ENCODE measurements around the gene OR2M3. TPM values are rescaled to one million over a fixed set of nuclear protein-coding genes. Genes with fewer than 3 reads are reported as not detected.

The OR2M3 gene
- total RNA-seq, 4 donors from 2014 or later, result not detected

DNA sequence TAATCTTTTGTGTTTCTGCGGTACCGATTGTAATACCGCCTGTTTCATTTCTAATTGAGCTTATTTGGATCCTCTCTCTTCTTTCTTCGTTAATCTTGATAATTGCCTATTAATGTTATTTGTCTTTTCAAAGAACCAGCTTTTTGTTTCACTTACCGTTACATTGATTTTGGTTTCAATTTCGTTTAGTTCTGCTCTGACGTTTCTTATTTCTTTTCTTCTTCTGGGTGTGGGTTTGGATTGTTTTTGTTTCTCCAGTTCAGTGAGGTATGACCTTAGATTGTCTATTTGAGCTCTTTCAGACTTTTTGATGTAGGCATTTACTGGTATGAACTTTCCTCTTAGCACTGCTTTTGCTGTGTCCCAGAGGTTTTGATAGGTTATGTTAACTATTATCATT, 13.1 kb upstream of the OR2M3 start:
- DNase-seq (ENCODE audit: low spot score), result no peak
- TF ChIP-seq, protein P1, sequence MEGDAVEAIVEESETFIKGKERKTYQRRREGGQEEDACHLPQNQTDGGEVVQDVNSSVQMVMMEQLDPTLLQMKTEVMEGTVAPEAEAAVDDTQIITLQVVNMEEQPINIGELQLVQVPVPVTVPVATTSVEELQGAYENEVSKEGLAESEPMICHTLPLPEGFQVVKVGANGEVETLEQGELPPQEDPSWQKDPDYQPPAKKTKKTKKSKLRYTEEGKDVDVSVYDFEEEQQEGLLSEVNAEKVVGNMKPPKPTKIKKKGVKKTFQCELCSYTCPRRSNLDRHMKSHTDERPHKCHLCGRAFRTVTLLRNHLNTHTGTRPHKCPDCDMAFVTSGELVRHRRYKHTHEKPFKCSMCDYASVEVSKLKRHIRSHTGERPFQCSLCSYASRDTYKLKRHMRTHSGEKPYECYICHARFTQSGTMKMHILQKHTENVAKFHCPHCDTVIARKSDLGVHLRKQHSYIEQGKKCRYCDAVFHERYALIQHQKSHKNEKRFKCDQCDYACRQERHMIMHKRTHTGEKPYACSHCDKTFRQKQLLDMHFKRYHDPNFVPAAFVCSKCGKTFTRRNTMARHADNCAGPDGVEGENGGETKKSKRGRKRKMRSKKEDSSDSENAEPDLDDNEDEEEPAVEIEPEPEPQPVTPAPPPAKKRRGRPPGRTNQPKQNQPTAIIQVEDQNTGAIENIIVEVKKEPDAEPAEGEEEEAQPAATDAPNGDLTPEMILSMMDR (IDR thresholded peaks at IDR 0.05), result no peak
- no peak for ATAC-seq (ENCODE audit: low FRiP score)

DNA sequence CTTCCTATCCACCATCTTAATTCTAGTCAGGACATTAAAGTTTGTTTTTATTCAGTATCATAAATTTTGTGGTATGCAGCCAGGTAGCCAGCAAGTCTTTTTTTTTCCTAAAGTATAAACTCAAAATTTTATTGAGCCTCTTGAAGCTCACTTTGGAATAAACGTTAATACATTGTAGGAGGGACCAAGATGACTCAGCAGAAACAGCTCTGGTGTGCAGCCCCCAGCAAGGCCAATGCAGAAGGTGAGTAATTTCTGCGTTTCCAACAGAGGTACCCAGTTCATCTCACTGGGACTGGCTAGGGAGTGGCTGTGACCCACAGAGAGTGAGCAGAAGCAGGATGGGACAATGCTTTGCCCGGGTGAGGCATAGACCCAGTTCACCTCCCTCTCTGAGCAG, 9.7 kb upstream of the OR2M3 start:
- ATAC-seq (ENCODE audit: low FRiP score) (no peak), DNase-seq (ENCODE audit: low spot score) (no peak)
- TF ChIP-seq, protein P1 (IDR thresholded peaks at IDR 0.05), result no peak

DNA sequence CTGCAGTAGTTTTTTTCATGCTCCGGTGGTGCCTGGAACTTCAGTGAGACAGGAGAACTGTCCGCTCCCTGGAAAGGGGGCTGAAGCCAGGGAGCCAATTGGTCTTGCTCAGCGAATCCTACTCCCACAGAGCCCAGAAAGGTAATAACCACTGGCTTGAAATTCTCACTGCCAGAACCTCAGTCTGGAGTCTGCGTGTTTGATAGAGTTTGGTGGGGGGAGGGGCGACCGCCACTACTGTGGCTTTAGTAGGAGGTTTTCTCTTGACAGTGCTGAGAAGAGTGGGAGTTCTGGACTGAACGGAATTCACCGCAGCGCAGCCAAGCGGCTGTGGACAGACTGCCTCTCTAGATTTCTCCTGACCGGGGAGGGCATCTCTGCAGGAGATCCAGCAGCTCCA, 8.0 kb upstream of the OR2M3 start:
- no peak for ATAC-seq (ENCODE audit: low FRiP score)
- DNase-seq (ENCODE audit: low spot score), result no peak

DNA sequence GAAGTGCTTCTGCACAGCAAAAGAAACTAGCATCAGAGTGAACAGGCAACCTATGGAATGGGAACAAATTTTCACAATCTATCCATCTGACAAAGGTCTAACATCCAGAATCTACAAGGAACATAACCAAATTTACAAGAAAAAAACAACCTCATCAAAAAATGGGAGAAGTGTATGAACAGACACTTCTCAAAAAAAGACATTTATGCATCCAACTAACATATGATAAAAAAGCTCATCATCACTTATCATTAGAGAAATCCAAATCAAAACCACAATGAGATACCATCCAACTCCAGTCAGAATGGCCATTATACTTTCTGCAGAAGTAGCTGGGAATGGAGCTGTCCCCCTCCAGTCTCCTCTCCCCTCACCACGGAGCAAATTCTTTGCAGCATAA, 2.9 kb upstream of the OR2M3 start:
- TF ChIP-seq, protein P1 (IDR thresholded peaks at IDR 0.05), result no peak
- ATAC-seq (ENCODE audit: low FRiP score) (no peak), DNase-seq (ENCODE audit: low spot score) (no peak)

More for the DNA sequence above, 8.0 kb upstream of the OR2M3 start:
- TF ChIP-seq, protein P1 (IDR thresholded peaks at IDR 0.05), result no peak

- DNase-seq (ENCODE audit: low spot score) (no peak), ATAC-seq (ENCODE audit: low FRiP score) (no peak)
- TF ChIP-seq, protein P1 (IDR thresholded peaks at IDR 0.05), result no peak
Observed at GRCh38 chr1:248215880-248216279, 18.8 kb downstream of the OR2M3 start.

GRCh38 chr1:248225537-248225936, 28.5 kb downstream of the OR2M3 start:
- ATAC-seq (ENCODE audit: low FRiP score) (no peak), DNase-seq (ENCODE audit: low spot score) (no peak)
- TF ChIP-seq, protein P1 (IDR thresholded peaks at IDR 0.05), result no peak

GRCh38 chr1:248229360-248229908, 32.4 kb downstream of the OR2M3 start:
- TF ChIP-seq, protein P1 (IDR thresholded peaks at IDR 0.05), result no peak
- DNase-seq (ENCODE audit: low spot score) (no peak), ATAC-seq (ENCODE audit: low FRiP score) (no peak)
